Measurements from ENCODE around the gene LRP8. TPM values are rescaled to one million over a fixed set of nuclear protein-coding genes. Genes with fewer than 3 reads are reported as not detected.

Gene LRP8
- total and polyA plus RNA-seq, 11 donors = 0.27 to 8.0 (median 1.7) TPM

- Histone ChIP-seq H3K36me3 (peaks cover 0 to 27% (median 0%) of the 10 kb centered on the region in 9 donors), H3K27me3 (no peaks in the 10 kb centered on the region), H3K27ac (no peak overlapping the region), H3K4me3 (no peak overlapping the region), H3K4me1 (peaks cover 0 to 7% (median 0%) of the 10 kb centered on the region in 12 donors), H3K9me3 (no peaks in the 10 kb centered on the region)
- intact Hi-C loops (cut with DNase I) = no loop called here
- TF ChIP-seq CTCF (IDR thresholded peaks at IDR 0.05) (no peak), POLR2A (IDR thresholded peaks at IDR 0.05) (no peak)
- 27 to 31% (median 29%) methylated on average over 3 of the region's 3 CpGs for WGBS, 4 donors
- DNase-seq = no peak
- ATAC-seq = peak; percentile 11 to 54 (median 46)
These were observed 78.2 kb downstream of the LRP8 start for GRCh38 chr1:53249706-53250105.

DNA sequence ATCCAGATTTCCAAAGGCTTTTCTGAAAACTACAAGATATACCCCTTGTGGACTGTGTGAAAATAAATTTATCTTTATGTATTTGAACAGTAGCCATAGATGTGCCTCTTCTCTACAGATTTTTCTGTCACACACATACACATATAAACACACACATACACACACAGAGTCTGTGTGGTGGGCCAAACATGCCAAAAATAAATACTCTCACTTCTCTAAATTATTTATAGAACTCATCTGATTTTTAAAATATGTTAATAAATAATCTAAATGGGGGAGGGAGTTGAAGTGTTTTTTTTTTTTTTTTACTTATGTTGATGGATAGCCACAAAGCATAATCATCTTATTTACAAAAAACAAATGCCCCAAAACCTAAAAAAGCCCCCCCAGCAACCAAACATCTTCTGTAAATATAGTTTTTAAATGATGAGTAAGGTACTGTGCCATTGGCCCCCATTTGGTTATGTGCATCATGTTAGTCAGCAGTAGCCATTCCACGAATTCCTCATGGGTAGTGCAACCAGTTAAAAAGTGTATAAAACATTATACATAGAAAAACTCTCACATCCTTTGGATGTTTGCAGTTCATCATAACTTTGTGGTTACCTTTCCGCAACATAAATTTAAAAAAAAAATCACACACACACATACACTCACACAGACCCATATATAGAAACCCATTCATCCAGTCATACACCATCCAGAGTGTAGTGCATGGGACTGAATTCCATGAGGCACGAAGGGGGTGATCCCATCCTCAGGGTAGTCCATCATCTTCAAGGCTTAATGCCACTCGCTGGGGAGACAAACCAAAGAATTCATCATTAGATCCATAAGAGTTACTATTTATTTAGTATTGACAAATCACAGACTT lies 81.4 kb downstream of the LRP8 start:
- no peak for TF ChIP-seq CTCF (IDR thresholded peaks at IDR 0.05)
- TF ChIP-seq POLR2A (IDR thresholded peaks at IDR 0.05) = no peak

DNA sequence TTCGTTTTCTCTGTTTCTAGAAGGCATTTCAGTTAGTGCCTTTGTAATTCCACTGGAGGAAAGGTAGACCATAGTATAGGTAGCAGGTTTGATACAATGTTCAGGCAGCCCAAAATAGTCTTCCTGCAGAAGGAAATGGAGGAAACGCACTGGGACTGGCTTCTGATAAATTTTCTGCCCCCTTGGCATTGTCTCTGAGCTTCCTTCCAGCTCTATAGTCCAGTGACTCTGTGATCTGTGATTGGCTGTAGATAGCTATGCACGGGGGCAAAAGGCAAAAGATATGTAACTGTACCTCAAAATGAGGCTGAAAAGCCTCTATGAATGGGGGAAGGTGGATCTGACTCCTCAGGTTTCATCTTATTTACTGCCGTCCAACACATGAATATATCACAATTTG lies 83.7 kb downstream of the LRP8 start:
- H3K4me3 ChIP-seq = no peak overlapping the region
- TF ChIP-seq POLR2A (IDR thresholded peaks at IDR 0.05) = no peak
- TF ChIP-seq CTCF (IDR thresholded peaks at IDR 0.05) = no peak
- peaks cover 0 to 3% (median under 1%) of the 10 kb centered on the region in 12 donors for H3K4me1 ChIP-seq
- intact Hi-C loops (cut with DNase I) = no loop called here
- DNase-seq (no peak), ATAC-seq (no peak)
- H3K9me3 ChIP-seq = no peaks in the 10 kb centered on the region
- peaks cover 0 to 11% (median 0%) of the 10 kb centered on the region in 9 donors for H3K36me3 ChIP-seq
- H3K27me3 ChIP-seq = no peaks in the 10 kb centered on the region
- 49 to 61% (median 51%) methylated on average over 4 of the region's 4 CpGs for WGBS, 4 donors
- H3K27ac ChIP-seq = no peak overlapping the region

More for the DNA sequence above, 81.4 kb downstream of the LRP8 start:
- H3K4me3 ChIP-seq = no peak overlapping the region
- peaks cover 0 to 21% (median 0%) of the 10 kb centered on the region in 9 donors for H3K36me3 ChIP-seq
- no peak for ATAC-seq
- H3K4me1 ChIP-seq = peaks cover 0 to 7% (median 0%) of the 10 kb centered on the region in 12 donors
- intact Hi-C loops (cut with DNase I) = no loop called here
- DNase-seq = no peak
- no peaks in the 10 kb centered on the region for H3K9me3 ChIP-seq
- H3K27ac ChIP-seq = no peak overlapping the region
- H3K27me3 ChIP-seq = no peaks in the 10 kb centered on the region
- WGBS, 4 donors = 79 to 96% (median 91%) methylated on average over 4 of the region's 4 CpGs

DNA sequence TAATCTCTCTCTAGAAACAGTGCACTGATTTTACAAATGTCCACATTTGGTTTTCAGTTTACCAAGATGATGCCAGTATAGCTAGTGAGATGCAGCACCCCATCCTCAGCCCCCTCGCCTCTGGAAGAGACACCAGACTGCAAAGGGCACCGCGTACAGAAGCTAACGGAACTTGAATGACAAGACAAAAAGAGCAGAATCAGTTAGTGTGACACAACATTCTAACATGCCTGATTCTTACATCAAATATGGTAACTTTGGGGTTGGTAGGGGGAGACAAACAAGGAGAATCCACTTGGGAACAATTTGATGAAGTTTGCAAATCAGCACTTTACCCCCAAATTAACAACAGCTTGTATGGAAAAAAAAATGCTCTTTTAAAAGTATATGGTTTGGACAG lies 85.5 kb downstream of the LRP8 start:
- H3K9me3 ChIP-seq = no peaks in the 10 kb centered on the region
- no peak for ATAC-seq
- no peaks in the 10 kb centered on the region for H3K27me3 ChIP-seq
- TF ChIP-seq POLR2A (IDR thresholded peaks at IDR 0.05) (no peak), CTCF (IDR thresholded peaks at IDR 0.05) (no peak)
- WGBS, 4 donors = 66 to 82% (median 75%) methylated on average over 4 of the region's 4 CpGs
- H3K4me3 ChIP-seq = no peak overlapping the region
- H3K36me3 ChIP-seq = peaks cover 0 to 11% (median 0%) of the 10 kb centered on the region in 9 donors
- intact Hi-C loops (cut with DNase I) = no loop called here
- no peak overlapping the region for H3K27ac ChIP-seq
- H3K4me1 ChIP-seq = peaks cover 0 to 12% (median 7%) of the 10 kb centered on the region in 12 donors
- DNase-seq = no peak

Measured in heart left ventricle (tissue), 16 donors.